H1 (cell line): ENCODE measurements around the gene SPOCK2. TPM values are rescaled to one million over a fixed set of nuclear protein-coding genes. Genes with fewer than 3 reads are reported as not detected.

Experiments
- CTCF ChIA-PET: fragments of 300-600 bp; sonication (Branson Sonifier 250); formaldehyde crosslinking; loops from one replicate; lab custom pipeline; 2021; ENCODE audit not compliant: partially characterized antibody; lab: Charles Lee
- POLR2A ChIA-PET: fragments of 300-600 bp; sonication (Branson Sonifier 250); formaldehyde crosslinking; loops from one replicate; lab custom pipeline; 2021; ENCODE audit warnings: inconsistent platforms; ENCODE audit not compliant: partially characterized antibody; lab: Charles Lee
- DNase-seq, 2 experiments: peaks; one replicate each; pipeline versions ENCODE4 v3.0.0 to v3.0.0-alpha.2; 2010 to 2022; ENCODE audit warnings: low spot score in 2 of 2, low read depth in 1 of 2, mixed read lengths in 1 of 2
- FAIRE-seq: peaks from 2 replicates; lab custom pipeline; 2011; peaks lifted over from hg19 to GRCh38; lab: Jason Lieb, UNC
- H2AFZ ChIP-seq: 2 replicates; pipeline ENCODE4 v1.8.1; 2012; ENCODE audit warnings: low read length, inconsistent platforms
- H2AK5ac ChIP-seq: 2 replicates; pipeline ENCODE4 v1.6.1; 2013; ENCODE audit warnings: low read depth, low read length
- H2BK120ac ChIP-seq: replicated peaks from 2 replicates; pipeline ENCODE3; 2013; ENCODE audit warnings: low read depth, low read length, inconsistent platforms
- H2BK12ac ChIP-seq: 2 replicates; pipeline ENCODE4 v1.6.1; 2013; ENCODE audit warnings: low read depth, low read length
- H2BK15ac ChIP-seq: 2 replicates; pipeline ENCODE4 v1.6.1; 2013; ENCODE audit warnings: low read length
- H2BK20ac ChIP-seq: 2 replicates; pipeline ENCODE4 v1.6.1; 2013; ENCODE audit warnings: low read length
- H2BK5ac ChIP-seq: 2 replicates; pipeline ENCODE4 v1.6.1; 2013; ENCODE audit warnings: low read depth, low read length
- H3K14ac ChIP-seq: 2 replicates; pipeline ENCODE4 v1.6.1; 2013; ENCODE audit warnings: inconsistent platforms; ENCODE audit not compliant: insufficient read length
- H3K18ac ChIP-seq: 2 replicates; pipeline ENCODE4 v1.6.1; 2013; ENCODE audit warnings: low read length; ENCODE audit errors: extremely low read depth
- H3K23ac ChIP-seq: 2 replicates; pipeline ENCODE4 v1.6.1; 2013; ENCODE audit warnings: inconsistent platforms; ENCODE audit not compliant: insufficient read length
- H3K23me2 ChIP-seq: 2 replicates; pipeline ENCODE4 v1.6.1; 2013; ENCODE audit warnings: low read depth, low read length
- H3K27ac ChIP-seq: 2 replicates; pipeline ENCODE4 v1.6.1; 2011; ENCODE audit warnings: low read depth, low read length, inconsistent platforms
- H3K27me3 ChIP-seq, 4 experiments: replicated peaks in 1 of 4; 1 replicate in 1 of 4; 2 replicates in 3 of 4; pipeline versions ENCODE4 v1.6.1 to v1.8.1; 2011 to 2013; ENCODE audit warnings: low read length in 3 of 4, mild to moderate bottlenecking in 3 of 4, inconsistent platforms in 2 of 4, mixed read lengths in 2 of 4, moderate library complexity in 1 of 4; ENCODE audit not compliant: control insufficient read depth in 3 of 4, insufficient read depth in 3 of 4; ENCODE audit errors: extremely low read depth in 1 of 4
- H3K36me3 ChIP-seq, 4 experiments: 2 replicates each; pipeline versions ENCODE4 v1.6.1 to v1.8.1; 2011 to 2013; ENCODE audit warnings: mild to moderate bottlenecking in 4 of 4, low read length in 3 of 4, moderate library complexity in 2 of 4, control low read depth in 1 of 4, inconsistent platforms in 1 of 4; ENCODE audit not compliant: insufficient read depth in 4 of 4, control insufficient read depth in 2 of 4
- H3K4ac ChIP-seq: replicated peaks from 2 replicates; pipeline ENCODE3; 2013; ENCODE audit warnings: low read length, low read depth, mixed read lengths, inconsistent platforms; ENCODE audit not compliant: insufficient read length
- H3K4me1 ChIP-seq, 4 experiments: replicated peaks in 1 of 4; 1 replicate in 1 of 4; 2 replicates in 3 of 4; pipeline versions ENCODE4 v1.6.1 to v1.8.1; 2011 to 2013; ENCODE audit warnings: low read length in 3 of 4, inconsistent platforms in 2 of 4, mixed read lengths in 1 of 4; ENCODE audit not compliant: insufficient read depth in 4 of 4, control insufficient read depth in 3 of 4
- H3K4me2 ChIP-seq, 2 experiments: 2 replicates each; pipeline versions ENCODE4 v1.6.1 to v1.8.1; 2011 to 2013; ENCODE audit warnings: low read depth in 2 of 2, low read length in 2 of 2, control low read depth in 1 of 2, inconsistent platforms in 1 of 2, mild to moderate bottlenecking in 1 of 2; ENCODE audit not compliant: insufficient read depth in 1 of 2
- H3K4me3 ChIP-seq, 4 experiments: fragments of 200-600, 300-600 bp in 1 of 4; sonication (generic), shearing (Covaris generic), sonication (Bioruptor Twin) in 1 of 4; 2 replicates each; pipeline versions ENCODE4 v1.5.1 to v1.8.1; 2011 to 2016; ENCODE audit warnings: low read length in 4 of 4, low read depth in 3 of 4, control low read depth in 2 of 4, inconsistent platforms in 2 of 4, mild to moderate bottlenecking in 2 of 4, mixed read lengths in 1 of 4, moderate library complexity in 1 of 4; ENCODE audit not compliant: insufficient read depth in 2 of 4; ENCODE audit errors: extremely low read depth in 1 of 4
- H3K56ac ChIP-seq: replicated peaks from 2 replicates; pipeline ENCODE3; 2013; ENCODE audit warnings: low read depth, mild to moderate bottlenecking, mixed read lengths, low read length, inconsistent platforms; ENCODE audit not compliant: insufficient read length
- H3K79me1 ChIP-seq: 2 replicates; pipeline ENCODE4 v1.6.1; 2013; ENCODE audit warnings: low read depth, low read length, control low read depth
- H3K79me2 ChIP-seq, 2 experiments: 2 replicates each; pipeline versions ENCODE4 v1.6.1 to v1.8.1; 2012 to 2013; ENCODE audit warnings: low read length in 2 of 2, mild to moderate bottlenecking in 2 of 2, inconsistent platforms in 1 of 2; ENCODE audit not compliant: insufficient read depth in 2 of 2, control insufficient read depth in 1 of 2
- H3K9ac ChIP-seq, 4 experiments: replicated peaks in 1 of 4; 1 replicate in 1 of 4; 2 replicates in 3 of 4; pipeline versions ENCODE4 v1.6.1 to v1.8.1; 2011 to 2013; ENCODE audit warnings: low read depth in 3 of 4, low read length in 3 of 4, control low read depth in 2 of 4, mild to moderate bottlenecking in 2 of 4, moderate library complexity in 2 of 4, inconsistent platforms in 1 of 4; ENCODE audit errors: extremely low read depth in 1 of 4
- H3K9me3 ChIP-seq, 2 experiments: 2 replicates each; pipeline versions ENCODE4 v1.6.1 to v1.8.1; 2012 to 2013; ENCODE audit warnings: mild to moderate bottlenecking in 2 of 2, moderate library complexity in 2 of 2, control low read depth in 1 of 2, inconsistent platforms in 1 of 2, low read depth in 1 of 2, low read length in 1 of 2, mixed read lengths in 1 of 2; ENCODE audit not compliant: insufficient read depth in 2 of 2
- H4K20me1 ChIP-seq, 2 experiments: replicated peaks in 1 of 2; 2 replicates each; pipeline versions ENCODE3 to v1.8.1; 2011 to 2013; ENCODE audit warnings: inconsistent platforms in 2 of 2, low read length in 2 of 2, mild to moderate bottlenecking in 1 of 2; ENCODE audit not compliant: insufficient read depth in 2 of 2, control insufficient read depth in 1 of 2
- H4K5ac ChIP-seq: 2 replicates; pipeline ENCODE4 v1.6.1; 2013; ENCODE audit warnings: low read length, low read depth, mixed read lengths, inconsistent platforms; ENCODE audit not compliant: insufficient read length
- H4K8ac ChIP-seq: 2 replicates; pipeline ENCODE4 v1.8.0; 2013; ENCODE audit warnings: mild to moderate bottlenecking, moderate library complexity, low read length, inconsistent platforms; ENCODE audit not compliant: insufficient read depth; ENCODE audit errors: extremely low read depth
- H4K91ac ChIP-seq: replicated peaks from 2 replicates; pipeline ENCODE3; 2013; ENCODE audit warnings: low read length, mixed read lengths, inconsistent platforms; ENCODE audit not compliant: insufficient read length
- EZH2 ChIP-seq: fragments of 200-600 bp; sonication (generic); IDR thresholded peaks from 2 replicates; pipeline ENCODE4 v1.7.1; 2012; ENCODE audit warnings: low read depth, mild to moderate bottlenecking, moderate library complexity, low read length, inconsistent platforms; ENCODE audit not compliant: severe bottlenecking
- WGBS, 2 experiments: shearing (Covaris generic) in 1 of 2; methylation state at CpG; one replicate each; pipeline versions ENCODE4 v1.1.6 to v1.1.7; 2013 to 2015; ENCODE audit warnings: low lambda C conversion rate in 2 of 2, mixed read lengths in 2 of 2, inconsistent platforms in 1 of 2, low coverage in 1 of 2, missing lambda C conversion rate in 1 of 2; ENCODE audit not compliant: insufficient replicate concordance in 2 of 2, insufficient coverage in 1 of 2, insufficient read length in 1 of 2; ENCODE audit errors: extremely low coverage in 1 of 2, missing lambda C conversion rate in 1 of 2; 5-methylcytosine and 5-hydroxymethylcytosine counted together
- polyA plus RNA-seq, 7 experiments: library from polyadenylated mRNA; depleted of rRNA in 3 of 7; stranded (reverse) in 5 of 7; unstranded in 2 of 7; fragments of >200 nt in 5 of 7; fragments of 200-250 nt in 2 of 7; gene quantifications; 1 replicate in 5 of 7; 2 replicates in 1 of 7; 4 replicates in 1 of 7; pipeline versions ENCODE4 v1.2.1 to v1.2.3, GENCODE V29; 2011 to 2013; ENCODE audit warnings: missing spikeins in 2 of 7, mixed read lengths in 2 of 7
- total RNA-seq: library from RNA; stranded (reverse); fragmentation: NEBNext Ultra II Directional; extraction: Animal tissue kit (Norgen Biotek cat#: 25700); gene quantifications from 2 replicates; pipeline ENCODE4 v1.2.1, GENCODE V29; 2021

Gene SPOCK2
- total and polyA plus RNA-seq, 2 of the 8 experiments (the other 6 are each of a cell fraction or from before 2014, with no cell fraction given), result 1.5 to 1.9 TPM

- Histone ChIP-seq H3K27me3 (no peaks in the 10 kb centered on the region), H4K8ac (no peak overlapping the region; the same call in 1 of the 2 replicates), H3K27ac (no peak overlapping the region), H3K18ac (no peak overlapping the region), H3K9me3 (no peaks in the 10 kb centered on the region), H3K4me1 (no peaks in the 10 kb centered on the region), H3K14ac (no peak overlapping the region), H2BK12ac (no peak overlapping the region), H2AFZ (no peak overlapping the region), H2AK5ac (no peak overlapping the region), H3K36me3 (peaks cover 0 to 7% (median 2%) of the 10 kb centered on the region in 4 experiments; a peak in 4 of 8 replicates), H3K56ac (no peak overlapping the region), H3K79me1 (no peaks in the 10 kb centered on the region), H3K4ac (no peak overlapping the region), H3K4me3 (no peak overlapping the region), H2BK20ac (no peak overlapping the region), H4K91ac (no peak overlapping the region), H3K4me2 (no peak overlapping the region), H4K5ac (no peak overlapping the region), H3K23me2 (no peaks in the 10 kb centered on the region), H3K79me2 (no peaks in the 10 kb centered on the region), H4K20me1 (no peaks in the 10 kb centered on the region), H2BK5ac (no peak overlapping the region), H2BK120ac (no peak overlapping the region), H3K9ac (no peak overlapping the region), H2BK15ac (no peak overlapping the region), H3K23ac (no peak overlapping the region)
- FAIRE-seq (no peak), DNase-seq (no peak)
- CTCF ChIA-PET, result interaction anchor here (1.2 kb wide), 1 partner anchor 21 kb away, joined by 3 read pairs; no protein-coding TSS in a partner anchor
- 86% methylated on average over 3 of the region's 3 CpGs; no CpG with 5 or more reads in 1 of the 2 experiments for WGBS, 2 experiments
- no peak for TF ChIP-seq EZH2
- POLR2A ChIA-PET, result interaction anchor here (1.2 kb wide), 1 partner anchor 175 kb away, joined by 4 read pairs; the partner anchor contains the start of gene DDIT4
These were observed 10.0 kb upstream of the SPOCK2 start for GRCh38 chr10:72098301-72098835.
